ENCODE data around the gene UBL7.

- no peak for TF ChIP-seq CTCF (conservative IDR thresholded peaks at IDR 0.05)
- TF ChIP-seq EZH2 (IDR thresholded peaks at IDR 0.05; ENCODE audit: low read depth) = no peak
Measured at GRCh38 chr15:74417670-74418069, 43.3 kb downstream of the UBL7 start.
